ENCODE data around the gene ATP8B4. TPM values are rescaled to one million over a fixed set of nuclear protein-coding genes. Genes with fewer than 3 reads are reported as not detected.

ATP8B4 gene
- total and polyA plus RNA-seq, 4 donors: 3.6 to 37.1 (median 6.3) TPM

GRCh38 chr15:50150851-50151250, 31.8 kb upstream of the ATP8B4 start:
- H3K4me3 ChIP-seq (ENCODE audit: low read depth, low read length): no peak overlapping the region
- no peaks in the 10 kb centered on the region for H3K27me3 ChIP-seq (ENCODE audit: control insufficient read depth, insufficient read depth, low read length)
- H3K27ac ChIP-seq (ENCODE audit: low read depth, low read length): no peak overlapping the region
- no peaks in the 10 kb centered on the region for H3K36me3 ChIP-seq (ENCODE audit: control insufficient read depth, insufficient read depth, low read length)
- no peak for DNase-seq (ENCODE audit: low read depth in 4 of 6, low spot score in 6 of 6)
- H3K4me1 ChIP-seq (ENCODE audit: control insufficient read depth, insufficient read depth, low read length): no peaks in the 10 kb centered on the region
- H3K9me3 ChIP-seq (ENCODE audit: control insufficient read depth, insufficient read depth, low read length): peaks cover 1% of the 10 kb centered on the region

GRCh38 chr15:50150349-50150748, 31.3 kb upstream of the ATP8B4 start:
- no CpG with 5 or more reads among the region's 3 CpGs for WGBS (ENCODE audit: insufficient coverage)
- Histone ChIP-seq H3K27ac (ENCODE audit: low read depth, low read length) (no peak overlapping the region), H3K4me3 (ENCODE audit: low read depth, low read length) (no peak overlapping the region), H3K36me3 (ENCODE audit: control insufficient read depth, insufficient read depth, low read length) (no peaks in the 10 kb centered on the region), H3K9me3 (ENCODE audit: control insufficient read depth, insufficient read depth, low read length) (peaks cover 1% of the 10 kb centered on the region), H3K4me1 (ENCODE audit: control insufficient read depth, insufficient read depth, low read length) (no peaks in the 10 kb centered on the region), H3K27me3 (ENCODE audit: control insufficient read depth, insufficient read depth, low read length) (no peaks in the 10 kb centered on the region)
- no peak for DNase-seq (ENCODE audit: low read depth in 4 of 6, low spot score in 6 of 6)

- H3K36me3 ChIP-seq (ENCODE audit: control insufficient read depth, insufficient read depth, low read length): no peaks in the 10 kb centered on the region
- no peak overlapping the region for H3K27ac ChIP-seq (ENCODE audit: low read depth, low read length)
- no peaks in the 10 kb centered on the region for H3K9me3 ChIP-seq (ENCODE audit: control insufficient read depth, insufficient read depth, low read length)
- no peak for DNase-seq (ENCODE audit: low read depth in 4 of 6, low spot score in 6 of 6)
- no peaks in the 10 kb centered on the region for H3K27me3 ChIP-seq (ENCODE audit: control insufficient read depth, insufficient read depth, low read length)
- no peak overlapping the region for H3K4me3 ChIP-seq (ENCODE audit: low read depth, low read length)
- WGBS (ENCODE audit: insufficient coverage): no CpG with 5 or more reads among the region's 1 CpG
- H3K4me1 ChIP-seq (ENCODE audit: control insufficient read depth, insufficient read depth, low read length): no peaks in the 10 kb centered on the region
Measured at GRCh38 chr15:50149090-50149489, 30.1 kb upstream of the ATP8B4 start.

GRCh38 chr15:50148362-50148963, 29.4 kb upstream of the ATP8B4 start:
- Histone ChIP-seq H3K27ac (ENCODE audit: low read depth, low read length) (no peak overlapping the region), H3K9me3 (ENCODE audit: control insufficient read depth, insufficient read depth, low read length) (no peaks in the 10 kb centered on the region), H3K27me3 (ENCODE audit: control insufficient read depth, insufficient read depth, low read length) (no peaks in the 10 kb centered on the region), H3K36me3 (ENCODE audit: control insufficient read depth, insufficient read depth, low read length) (no peaks in the 10 kb centered on the region), H3K4me1 (ENCODE audit: control insufficient read depth, insufficient read depth, low read length) (no peaks in the 10 kb centered on the region), H3K4me3 (ENCODE audit: low read depth, low read length) (no peak overlapping the region)
- peak in 2 of 6 donors; percentile 54 to 79 for DNase-seq (ENCODE audit: low read depth in 4 of 6, low spot score in 6 of 6)
- WGBS (ENCODE audit: insufficient coverage): 29% methylated on average over 1 of the region's 4 CpGs

- no peak for DNase-seq (ENCODE audit: low read depth in 4 of 6, low spot score in 6 of 6)
- no CpG with 5 or more reads among the region's 2 CpGs for WGBS (ENCODE audit: insufficient coverage)
- Histone ChIP-seq H3K36me3 (ENCODE audit: control insufficient read depth, insufficient read depth, low read length) (no peaks in the 10 kb centered on the region), H3K9me3 (ENCODE audit: control insufficient read depth, insufficient read depth, low read length) (no peaks in the 10 kb centered on the region), H3K27ac (ENCODE audit: low read depth, low read length) (no peak overlapping the region), H3K4me3 (ENCODE audit: low read depth, low read length) (no peak overlapping the region), H3K27me3 (ENCODE audit: control insufficient read depth, insufficient read depth, low read length) (no peaks in the 10 kb centered on the region), H3K4me1 (ENCODE audit: control insufficient read depth, insufficient read depth, low read length) (no peaks in the 10 kb centered on the region)
Measured at GRCh38 chr15:50146632-50147031, 27.6 kb upstream of the ATP8B4 start.

GRCh38 chr15:50145451-50145872, 26.4 kb upstream of the ATP8B4 start:
- H3K4me1 ChIP-seq (ENCODE audit: control insufficient read depth, insufficient read depth, low read length): no peaks in the 10 kb centered on the region
- DNase-seq (ENCODE audit: low read depth in 4 of 6, low spot score in 6 of 6): peak; percentile 66 to 96 (median 76)
- no peaks in the 10 kb centered on the region for H3K27me3 ChIP-seq (ENCODE audit: control insufficient read depth, insufficient read depth, low read length)
- WGBS (ENCODE audit: insufficient coverage): no CpG with 5 or more reads among the region's 2 CpGs
- no peaks in the 10 kb centered on the region for H3K36me3 ChIP-seq (ENCODE audit: control insufficient read depth, insufficient read depth, low read length)
- no peaks in the 10 kb centered on the region for H3K9me3 ChIP-seq (ENCODE audit: control insufficient read depth, insufficient read depth, low read length)
- H3K27ac ChIP-seq (ENCODE audit: low read depth, low read length): no peak overlapping the region
- H3K4me3 ChIP-seq (ENCODE audit: low read depth, low read length): no peak overlapping the region

- Histone ChIP-seq H3K27ac (ENCODE audit: low read depth, low read length) (no peak overlapping the region), H3K9me3 (ENCODE audit: control insufficient read depth, insufficient read depth, low read length) (no peaks in the 10 kb centered on the region), H3K4me1 (ENCODE audit: control insufficient read depth, insufficient read depth, low read length) (no peaks in the 10 kb centered on the region), H3K36me3 (ENCODE audit: control insufficient read depth, insufficient read depth, low read length) (no peaks in the 10 kb centered on the region), H3K27me3 (ENCODE audit: control insufficient read depth, insufficient read depth, low read length) (no peaks in the 10 kb centered on the region), H3K4me3 (ENCODE audit: low read depth, low read length) (no peak overlapping the region)
- 63% methylated on average over 3 of the region's 6 CpGs for WGBS (ENCODE audit: insufficient coverage)
- no peak for DNase-seq (ENCODE audit: low read depth in 4 of 6, low spot score in 6 of 6)
Measured at GRCh38 chr15:50144341-50145120, 25.5 kb upstream of the ATP8B4 start.

GRCh38 chr15:50143255-50143860, 24.3 kb upstream of the ATP8B4 start:
- Histone ChIP-seq H3K4me3 (ENCODE audit: low read depth, low read length) (no peak overlapping the region), H3K4me1 (ENCODE audit: control insufficient read depth, insufficient read depth, low read length) (no peaks in the 10 kb centered on the region), H3K9me3 (ENCODE audit: control insufficient read depth, insufficient read depth, low read length) (no peaks in the 10 kb centered on the region), H3K36me3 (ENCODE audit: control insufficient read depth, insufficient read depth, low read length) (no peaks in the 10 kb centered on the region), H3K27me3 (ENCODE audit: control insufficient read depth, insufficient read depth, low read length) (no peaks in the 10 kb centered on the region), H3K27ac (ENCODE audit: low read depth, low read length) (no peak overlapping the region)
- 100% methylated on average over 1 of the region's 2 CpGs for WGBS (ENCODE audit: insufficient coverage)
- no peak for DNase-seq (ENCODE audit: low read depth in 4 of 6, low spot score in 6 of 6)

GRCh38 chr15:50141856-50142255, 22.8 kb upstream of the ATP8B4 start:
- DNase-seq (ENCODE audit: low read depth in 4 of 6, low spot score in 6 of 6): no peak
- Histone ChIP-seq H3K27me3 (ENCODE audit: control insufficient read depth, insufficient read depth, low read length) (no peaks in the 10 kb centered on the region), H3K36me3 (ENCODE audit: control insufficient read depth, insufficient read depth, low read length) (no peaks in the 10 kb centered on the region), H3K4me3 (ENCODE audit: low read depth, low read length) (no peak overlapping the region), H3K4me1 (ENCODE audit: control insufficient read depth, insufficient read depth, low read length) (no peaks in the 10 kb centered on the region), H3K27ac (ENCODE audit: low read depth, low read length) (no peak overlapping the region), H3K9me3 (ENCODE audit: control insufficient read depth, insufficient read depth, low read length) (no peaks in the 10 kb centered on the region)
- 93% methylated on average over 3 of the region's 5 CpGs for WGBS (ENCODE audit: insufficient coverage)

- Histone ChIP-seq H3K36me3 (ENCODE audit: control insufficient read depth, insufficient read depth, low read length) (no peaks in the 10 kb centered on the region), H3K27me3 (ENCODE audit: control insufficient read depth, insufficient read depth, low read length) (no peaks in the 10 kb centered on the region)
- WGBS (ENCODE audit: insufficient coverage): 97% methylated on average over 3 of the region's 3 CpGs
Measured at GRCh38 chr15:50140983-50141382, 21.9 kb upstream of the ATP8B4 start.

More at GRCh38 chr15:50140983-50141382, 21.9 kb upstream of the ATP8B4 start:
- no peak for DNase-seq (ENCODE audit: low read depth in 4 of 6, low spot score in 6 of 6)
- H3K9me3 ChIP-seq (ENCODE audit: control insufficient read depth, insufficient read depth, low read length): no peaks in the 10 kb centered on the region
- no peaks in the 10 kb centered on the region for H3K4me1 ChIP-seq (ENCODE audit: control insufficient read depth, insufficient read depth, low read length)
- H3K27ac ChIP-seq (ENCODE audit: low read depth, low read length): no peak overlapping the region
- no peak overlapping the region for H3K4me3 ChIP-seq (ENCODE audit: low read depth, low read length)

Measured in spinal cord (tissue), 10 donors.